SK-N-SH (cell line): ENCODE data around the gene KCNV2. TPM values are rescaled to one million over a fixed set of nuclear protein-coding genes. Genes with fewer than 3 reads are reported as not detected.
A peak's percentile ranks its signal among the peaks of the same experiment; 100 is the strongest.

ENCODE experiments used
- CTCF ChIA-PET: fragments of 300-600, 350-600 bp; formaldehyde crosslinking; extraction: SDS; loops from one replicate; lab custom pipeline; 2021; lab: Yijun Ruan, JAX
- POLR2A ChIA-PET: fragments of 350-600 bp; sonication (Branson Sonifier 250); formaldehyde crosslinking; extraction: SDS; loops from one replicate; lab custom pipeline; 2020; ENCODE audit warnings: antibody characterized with exemption, inconsistent platforms; lab: Yijun Ruan, JAX
- DNase-seq: peaks from one replicate; pipeline ENCODE4 v3.0.0; 2012
- H2AFZ ChIP-seq: fragments of 200-600 bp; sonication (generic); 2 replicates; pipeline ENCODE4 v1.8.1; 2016; ENCODE audit warnings: antibody characterized with exemption, mild to moderate bottlenecking, low read depth
- H3F3A ChIP-seq: fragments of 200-600 bp; sonication (generic); replicated peaks from 2 replicates; pipeline ENCODE3; 2016; ENCODE audit warnings: antibody characterized with exemption, mild to moderate bottlenecking; ENCODE audit not compliant: insufficient read depth
- H3K27ac ChIP-seq, 2 experiments: fragments of 200-500 bp in 1 of 2; fragments of 200-600 bp in 1 of 2; sonication (Bioruptor generic) in 1 of 2; sonication (generic), shearing (Covaris generic) in 1 of 2; 2 replicates each; pipeline versions ENCODE4 v1.5.1 to v1.6.1; 2014 to 2016; ENCODE audit warnings: low read depth in 2 of 2, inconsistent platforms in 1 of 2, low read length in 1 of 2, mild to moderate bottlenecking in 1 of 2, mixed read lengths in 1 of 2
- H3K27me3 ChIP-seq: fragments of 200-600 bp; sonication (generic), shearing (Covaris generic); 2 replicates; pipeline ENCODE4 v1.6.1; 2016; ENCODE audit warnings: mixed run types; ENCODE audit not compliant: insufficient read depth
- H3K36me3 ChIP-seq, 2 experiments: fragments of 200-500 bp in 1 of 2; fragments of 200-600 bp in 1 of 2; sonication (Bioruptor generic) in 1 of 2; sonication (generic) in 1 of 2; replicated peaks in 1 of 2; 2 replicates each; pipeline versions ENCODE3 to v1.5.1; 2014 to 2016; ENCODE audit warnings: low read length in 1 of 2, mild to moderate bottlenecking in 1 of 2; ENCODE audit not compliant: insufficient read depth in 2 of 2, control insufficient read depth in 1 of 2
- H3K4me1 ChIP-seq, 2 experiments: fragments of 200-500 bp in 1 of 2; fragments of 200-600 bp in 1 of 2; sonication (Bioruptor generic) in 1 of 2; sonication (generic), shearing (Covaris generic) in 1 of 2; 2 replicates each; pipeline versions ENCODE4 v1.5.1 to v1.6.1; 2014 to 2016; ENCODE audit warnings: low read depth in 1 of 2, low read length in 1 of 2, mixed run types in 1 of 2; ENCODE audit not compliant: insufficient read depth in 2 of 2, control insufficient read depth in 1 of 2
- H3K4me2 ChIP-seq: fragments of 200-600 bp; sonication (generic), shearing (Covaris generic); 2 replicates; pipeline ENCODE4 v1.6.1; 2017; ENCODE audit warnings: mixed run types
- H3K4me3 ChIP-seq, 2 experiments: fragments of 200-500 bp in 1 of 2; fragments of 200-600 bp in 1 of 2; sonication (Bioruptor generic) in 1 of 2; sonication (generic), shearing (Covaris generic) in 1 of 2; 2 replicates each; pipeline versions ENCODE4 v1.5.1 to v1.8.1; 2014 to 2016; ENCODE audit warnings: low read depth in 2 of 2, inconsistent platforms in 1 of 2, low read length in 1 of 2, mild to moderate bottlenecking in 1 of 2, mixed read lengths in 1 of 2, moderate library complexity in 1 of 2
- H3K79me2 ChIP-seq: fragments of 200-600 bp; sonication (generic); 2 replicates; pipeline ENCODE4 v1.8.1; 2017; ENCODE audit warnings: mild to moderate bottlenecking; ENCODE audit not compliant: insufficient read depth
- H3K9ac ChIP-seq: fragments of 200-600 bp; sonication (generic); 2 replicates; pipeline ENCODE4 v1.6.1; 2017; ENCODE audit warnings: mixed run types
- H3K9me2 ChIP-seq: fragments of 200-600 bp; sonication (generic); 2 replicates; pipeline ENCODE4 v1.6.1; 2017; ENCODE audit warnings: mixed run types
- H3K9me3 ChIP-seq: fragments of 200-600 bp; sonication (generic); 2 replicates; pipeline ENCODE4 v1.6.1; 2017; ENCODE audit warnings: mixed run types, mild to moderate bottlenecking, moderate library complexity
- H4K20me1 ChIP-seq: fragments of 200-600 bp; sonication (generic); 2 replicates; pipeline ENCODE4 v1.6.1; 2017; ENCODE audit warnings: mild to moderate bottlenecking, mixed run types; ENCODE audit not compliant: insufficient read depth
- CHD2 ChIP-seq: fragments of 150-350 bp; IDR thresholded peaks from 2 replicates; pipeline ENCODE4 v1.6.1; 2018; ENCODE audit warnings: low read length; ENCODE audit not compliant: partially characterized antibody
- ELF1 ChIP-seq: IDR thresholded peaks from 2 replicates; pipeline ENCODE4 v1.4.0; 2012
- FOXJ3 ChIP-seq: sonication (generic); formaldehyde crosslinking; IDR thresholded peaks from 2 replicates; pipeline ENCODE4 v1.5.1; 2020; ENCODE audit warnings: mild to moderate bottlenecking, missing genetic modification reagents
- FOXM1 ChIP-seq: IDR thresholded peaks from 2 replicates; pipeline ENCODE4 v1.4.0; 2012; ENCODE audit warnings: low read depth, mild to moderate bottlenecking
- GABPA ChIP-seq: IDR thresholded peaks from 2 replicates; pipeline ENCODE4 v1.4.0; 2012; ENCODE audit warnings: low read depth, mild to moderate bottlenecking
- GATA2 ChIP-seq: sonication (generic); formaldehyde crosslinking; IDR thresholded peaks from 2 replicates; pipeline ENCODE4 v1.5.0; 2020; ENCODE audit warnings: mild to moderate bottlenecking, missing genetic modification reagents
- JUND ChIP-seq: IDR thresholded peaks from 2 replicates; pipeline ENCODE4 v1.4.0; 2012
- MEF2A ChIP-seq: IDR thresholded peaks from 2 replicates; pipeline ENCODE4 v1.4.0; 2012; ENCODE audit warnings: low read depth, borderline replicate concordance
- NFIC ChIP-seq: IDR thresholded peaks from 2 replicates; pipeline ENCODE4 v1.4.0; 2012; ENCODE audit warnings: borderline replicate concordance
- POLR2AphosphoS5 ChIP-seq: IDR thresholded peaks from 2 replicates; pipeline ENCODE4 v1.6.1; 2012; ENCODE audit warnings: low read depth, low read length
- RAD21 ChIP-seq: IDR thresholded peaks from 2 replicates; pipeline ENCODE4 v1.6.1; 2012; ENCODE audit warnings: mild to moderate bottlenecking, low read length
- RCOR1 ChIP-seq: fragments of 150-350 bp; IDR thresholded peaks from 2 replicates; pipeline ENCODE4 v1.6.1; 2017; ENCODE audit warnings: antibody characterized with exemption, low read length
- RFX5 ChIP-seq: IDR thresholded peaks from 2 replicates; pipeline ENCODE4 v1.6.1; 2012; ENCODE audit warnings: mild to moderate bottlenecking, improper control_type of control experiment, low read length
- RXRA ChIP-seq: IDR thresholded peaks from 2 replicates; pipeline ENCODE4 v1.4.0; 2012; ENCODE audit warnings: low read depth, mild to moderate bottlenecking, borderline replicate concordance
- TAF1 ChIP-seq: IDR thresholded peaks from 2 replicates; pipeline ENCODE4 v1.6.1; 2012; ENCODE audit warnings: low read depth, mild to moderate bottlenecking, low read length, moderate library complexity, borderline replicate concordance
- TCF12 ChIP-seq: IDR thresholded peaks from 2 replicates; pipeline ENCODE4 v1.4.0; 2012
- USF1 ChIP-seq: IDR thresholded peaks from 2 replicates; pipeline ENCODE4 v1.4.0; 2012; ENCODE audit warnings: low read depth, borderline replicate concordance
- YY1 ChIP-seq: IDR thresholded peaks from 2 replicates; pipeline ENCODE4 v1.4.0; 2012; ENCODE audit warnings: low read depth, mild to moderate bottlenecking
- WGBS: methylation state at CpG from one replicate; pipeline ENCODE4 v1.1.6; 2017; ENCODE audit warnings: low lambda C conversion rate; 5-methylcytosine and 5-hydroxymethylcytosine counted together
- polyA plus RNA-seq, 3 experiments: library from polyadenylated mRNA; depleted of rRNA; stranded (reverse); fragments of >200 nt; gene quantifications; 2 replicates each; pipeline ENCODE4 v1.2.3, GENCODE V29; 2012
- TF ChIP-seq, protein P1 (sequence below): fragments of 150-350 bp; IDR thresholded peaks from 2 replicates; pipeline ENCODE4 v1.6.1; 2017; ENCODE audit warnings: antibody characterized with exemption, low read length, low read depth, borderline replicate concordance
- TF ChIP-seq, protein P2 (sequence below): IDR thresholded peaks from 2 replicates; pipeline ENCODE4 v1.4.0; 2012; ENCODE audit warnings: low read depth, borderline replicate concordance

Gene KCNV2
- polyA plus RNA-seq, 1 of the 3 experiments (the other 2 are of a cell fraction) = not detected

DNA sequence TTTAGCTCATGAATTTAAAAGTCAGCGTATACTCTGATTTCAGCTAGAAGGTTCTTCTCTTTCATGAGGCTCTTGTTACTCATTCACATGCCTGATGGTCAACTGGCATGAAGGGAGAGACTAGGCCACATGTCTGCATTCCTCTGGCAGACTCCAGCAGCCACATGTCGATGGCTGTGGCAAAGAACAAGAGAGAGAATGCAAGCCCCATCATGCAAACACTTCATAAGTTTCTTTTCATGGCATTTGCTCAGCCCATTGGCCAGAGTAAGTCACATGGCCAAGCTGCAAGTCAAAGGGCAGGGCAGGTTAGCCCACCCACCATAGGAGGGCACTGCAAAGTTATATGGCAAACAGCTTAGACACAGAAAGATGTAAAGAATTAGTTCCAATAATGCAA is 5.4 kb downstream of the KCNV2 start:
- CTCF ChIA-PET = interaction anchor here (0.6 to 0.7 kb wide), 2 partner anchors 36 to 589 kb away, joined by 3 read pairs; no protein-coding TSS in a partner anchor
- no peaks in the 10 kb centered on the region for H3K9me2 ChIP-seq

DNA sequence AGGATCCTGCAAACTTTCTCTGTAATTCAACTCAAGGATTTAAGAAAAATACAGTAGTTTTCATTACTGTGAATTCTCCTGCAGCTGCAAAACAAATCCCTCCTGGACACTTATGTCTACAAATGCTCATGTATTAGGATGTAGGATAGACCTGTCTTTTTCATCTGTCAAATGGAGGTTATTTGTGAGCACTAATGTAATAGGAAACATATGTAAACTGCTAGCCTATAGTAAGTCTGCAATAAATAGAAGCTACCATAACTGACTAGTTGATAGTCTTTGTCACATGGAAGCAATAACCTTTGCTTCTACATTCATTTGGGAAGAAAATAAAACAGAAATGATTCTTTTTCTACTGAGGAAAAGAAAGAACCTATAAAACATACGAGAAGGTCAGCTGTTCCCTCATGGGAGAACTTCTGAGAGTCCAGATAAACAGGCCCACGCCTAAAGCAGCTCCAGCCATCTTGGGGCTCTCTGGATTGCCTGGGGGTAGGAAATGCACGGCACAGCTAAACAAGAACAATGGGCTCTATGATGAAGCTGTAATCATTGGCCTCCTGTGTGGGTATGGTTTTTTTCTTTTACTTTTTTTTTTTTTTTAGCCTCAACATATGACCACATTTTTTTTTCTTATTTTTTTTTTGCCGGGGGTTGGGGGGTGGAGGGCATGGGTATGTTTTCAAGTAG is 6.2 kb downstream of the KCNV2 start:
- no peaks in the 10 kb centered on the region for H3K36me3 ChIP-seq
- peak; percentile 46 for DNase-seq
- ChIA-PET CTCF (interaction anchor here (1.1 kb wide), 1 partner anchor 576 kb away, joined by 5 read pairs; no protein-coding TSS in a partner anchor), POLR2A (interaction anchor here (0.6 kb wide), 1 partner anchor 130 kb away, joined by 4 read pairs; no protein-coding TSS in a partner anchor)
- H3K9ac ChIP-seq = no peak overlapping the region
- H3K4me2 ChIP-seq = no peak overlapping the region
- H3K27ac ChIP-seq = peak overlapping the region in 1 of 2 experiments; percentile 89; a peak in 1 of 4 replicates
- no peaks in the 10 kb centered on the region for H3K27me3 ChIP-seq
- H3K4me3 ChIP-seq = no peak overlapping the region
- no peaks in the 10 kb centered on the region for H4K20me1 ChIP-seq
- no peak overlapping the region for H2AFZ ChIP-seq
- H3K9me3 ChIP-seq = no peaks in the 10 kb centered on the region
- no peaks in the 10 kb centered on the region for H3F3A ChIP-seq
- no peaks in the 10 kb centered on the region for H3K9me2 ChIP-seq
- H3K79me2 ChIP-seq = no peaks in the 10 kb centered on the region
- H3K4me1 ChIP-seq = peaks cover 0 to 11% of the 10 kb centered on the region in 2 experiments; a peak in 2 of 4 replicates
- WGBS = 60% methylated on average over 4 of the region's 4 CpGs
- no peak for TF ChIP-seq RAD21
- TF ChIP-seq, protein P1, sequence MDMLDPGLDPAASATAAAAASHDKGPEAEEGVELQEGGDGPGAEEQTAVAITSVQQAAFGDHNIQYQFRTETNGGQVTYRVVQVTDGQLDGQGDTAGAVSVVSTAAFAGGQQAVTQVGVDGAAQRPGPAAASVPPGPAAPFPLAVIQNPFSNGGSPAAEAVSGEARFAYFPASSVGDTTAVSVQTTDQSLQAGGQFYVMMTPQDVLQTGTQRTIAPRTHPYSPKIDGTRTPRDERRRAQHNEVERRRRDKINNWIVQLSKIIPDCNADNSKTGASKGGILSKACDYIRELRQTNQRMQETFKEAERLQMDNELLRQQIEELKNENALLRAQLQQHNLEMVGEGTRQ = no peak
- TF ChIP-seq USF1 = no peak
- no peak for TF ChIP-seq ELF1
- TF ChIP-seq MEF2A = no peak
- no peak for TF ChIP-seq FOXM1
- no peak for TF ChIP-seq FOXJ3 (CRISPR knock-in tag)
- no peak for TF ChIP-seq JUND
- TF ChIP-seq RFX5 = no peak
- no peak for TF ChIP-seq NFIC
- TF ChIP-seq CHD2 = no peak
- no peak for TF ChIP-seq RXRA
- TF ChIP-seq POLR2AphosphoS5 = no peak
- no peak for TF ChIP-seq GABPA
- TF ChIP-seq, protein P2, sequence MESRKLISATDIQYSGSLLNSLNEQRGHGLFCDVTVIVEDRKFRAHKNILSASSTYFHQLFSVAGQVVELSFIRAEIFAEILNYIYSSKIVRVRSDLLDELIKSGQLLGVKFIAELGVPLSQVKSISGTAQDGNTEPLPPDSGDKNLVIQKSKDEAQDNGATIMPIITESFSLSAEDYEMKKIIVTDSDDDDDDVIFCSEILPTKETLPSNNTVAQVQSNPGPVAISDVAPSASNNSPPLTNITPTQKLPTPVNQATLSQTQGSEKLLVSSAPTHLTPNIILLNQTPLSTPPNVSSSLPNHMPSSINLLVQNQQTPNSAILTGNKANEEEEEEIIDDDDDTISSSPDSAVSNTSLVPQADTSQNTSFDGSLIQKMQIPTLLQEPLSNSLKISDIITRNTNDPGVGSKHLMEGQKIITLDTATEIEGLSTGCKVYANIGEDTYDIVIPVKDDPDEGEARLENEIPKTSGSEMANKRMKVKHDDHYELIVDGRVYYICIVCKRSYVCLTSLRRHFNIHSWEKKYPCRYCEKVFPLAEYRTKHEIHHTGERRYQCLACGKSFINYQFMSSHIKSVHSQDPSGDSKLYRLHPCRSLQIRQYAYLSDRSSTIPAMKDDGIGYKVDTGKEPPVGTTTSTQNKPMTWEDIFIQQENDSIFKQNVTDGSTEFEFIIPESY = no peak
- no peak for TF ChIP-seq RCOR1
- peak; percentile 49 for TF ChIP-seq TCF12
- peak; percentile 8; the same call in 1 of the 2 replicates for TF ChIP-seq GATA2 (CRISPR knock-in tag)

More for the DNA sequence above, 5.4 kb downstream of the KCNV2 start:
- Histone ChIP-seq H3K4me1 (peaks cover 0 to 11% of the 10 kb centered on the region in 2 experiments; a peak in 2 of 4 replicates), H3K36me3 (no peaks in the 10 kb centered on the region), H3K4me3 (no peak overlapping the region), H3K4me2 (no peak overlapping the region), H3K9me3 (no peaks in the 10 kb centered on the region), H3K79me2 (no peaks in the 10 kb centered on the region), H2AFZ (no peak overlapping the region), H4K20me1 (no peaks in the 10 kb centered on the region), H3F3A (no peaks in the 10 kb centered on the region), H3K27ac (peak overlapping the region in 1 of 2 experiments; percentile 89; a peak in 1 of 4 replicates), H3K9ac (no peak overlapping the region), H3K27me3 (no peaks in the 10 kb centered on the region)
- TF ChIP-seq TAF1 = no peak
- no peak for TF ChIP-seq YY1
- no peak for TF ChIP-seq FOXJ3 (CRISPR knock-in tag)
- TF ChIP-seq USF1 = peak; percentile 63; the same call in 1 of the 2 replicates
- TF ChIP-seq RCOR1 = no peak
- POLR2A ChIA-PET = no interaction called here
- peak; percentile 34 for DNase-seq
- 75% methylated on average over 2 of the region's 2 CpGs for WGBS
